Renal cortex interstitium (tissue), 11 donors: ENCODE data around the gene ATP6V0E2. TPM values are rescaled to one million over a fixed set of nuclear protein-coding genes. Genes with fewer than 3 reads are reported as not detected.
"Not testable (repeated sequence)": the region's sequence is repeated elsewhere in the genome, so short reads cannot be mapped to it uniquely, and the experiment has no call there.

Experiments used
- DNase-seq, 11 donors: peaks; one replicate each; pipeline ENCODE4 v3.0.0-alpha.2; 2013; ENCODE audit warnings: low read depth in 9 of 11, low spot score in 4 of 11; ENCODE audit errors: extremely low read depth in 1 of 11
- polyA plus RNA-seq, 3 donors: library from polyadenylated mRNA; unstranded; fragments of 120-200 nt; gene quantifications; one replicate each; pipeline ENCODE4 v1.2.1, GENCODE V29; 2013; ENCODE audit not compliant: insufficient read length in 3 of 3

The ATP6V0E2 gene
- polyA plus RNA-seq, 3 donors, result 18.5 to 27.9 (median 27.2) TPM

GRCh38 chr7:149884541-149884940, 10.8 kb downstream of the ATP6V0E2 start:
- no peak for DNase-seq

DNA sequence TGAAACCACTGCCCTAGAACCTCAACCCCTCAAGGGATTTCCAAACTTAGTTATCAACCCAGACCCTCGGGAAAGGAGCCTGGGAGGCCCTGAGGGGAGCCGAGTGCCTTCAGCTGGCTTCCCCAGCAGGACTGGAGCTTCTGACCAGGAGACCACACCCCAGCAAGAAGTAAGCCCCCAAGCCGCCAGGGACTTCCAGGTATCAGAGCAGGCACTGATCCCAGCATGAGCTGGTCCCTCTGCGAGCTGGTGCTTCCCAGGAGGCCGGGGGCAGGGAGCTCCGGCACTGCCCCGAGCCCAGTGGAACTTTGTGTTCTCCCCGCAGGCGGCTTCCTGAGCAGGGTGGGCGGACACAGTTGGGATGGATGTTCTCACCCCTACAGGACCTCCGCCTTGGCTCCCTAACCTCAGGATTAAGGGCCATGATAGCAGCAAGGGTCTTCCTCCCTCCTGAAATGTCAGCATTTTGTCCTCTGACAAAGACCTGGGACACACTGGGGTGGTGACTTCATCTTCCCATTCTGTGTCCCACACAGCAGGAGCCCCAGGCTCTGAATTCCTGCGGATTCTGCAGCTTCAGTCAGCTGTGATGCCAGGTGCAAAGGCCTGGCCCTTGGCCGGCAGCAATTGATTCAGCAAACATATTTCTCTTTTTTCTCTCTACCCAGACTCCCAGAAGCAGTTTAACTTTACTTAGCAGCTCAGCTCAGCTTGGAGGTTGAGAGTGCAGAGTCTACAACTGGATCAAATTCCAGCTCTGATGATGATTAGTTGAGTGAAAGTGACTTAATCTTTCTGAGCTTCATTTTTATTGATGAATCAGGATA, 11.6 kb downstream of the ATP6V0E2 start:
- DNase-seq, result no peak

- DNase-seq, result no peak
Observed at GRCh38 chr7:149886018-149886415, 12.2 kb downstream of the ATP6V0E2 start.

DNA sequence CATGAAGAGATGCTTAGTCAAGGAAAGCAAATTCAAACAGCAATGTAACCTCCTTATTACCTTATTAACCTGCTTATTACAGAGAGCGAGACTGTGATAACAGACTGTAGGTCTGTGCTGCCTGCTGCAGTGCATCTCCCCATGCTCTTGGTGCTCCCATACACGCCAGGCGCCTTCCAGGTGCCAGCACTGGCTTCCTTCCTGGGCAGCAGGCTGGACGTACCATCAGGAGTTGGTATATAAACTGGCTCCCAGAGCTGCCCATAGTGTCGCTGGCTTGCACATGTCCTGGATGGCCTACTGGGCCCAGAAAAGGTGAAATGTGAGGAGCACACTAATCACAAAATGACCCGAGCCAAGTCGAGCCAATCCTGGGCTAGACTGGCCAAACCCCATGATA, 13.5 kb downstream of the ATP6V0E2 start:
- DNase-seq, result no peak

DNA sequence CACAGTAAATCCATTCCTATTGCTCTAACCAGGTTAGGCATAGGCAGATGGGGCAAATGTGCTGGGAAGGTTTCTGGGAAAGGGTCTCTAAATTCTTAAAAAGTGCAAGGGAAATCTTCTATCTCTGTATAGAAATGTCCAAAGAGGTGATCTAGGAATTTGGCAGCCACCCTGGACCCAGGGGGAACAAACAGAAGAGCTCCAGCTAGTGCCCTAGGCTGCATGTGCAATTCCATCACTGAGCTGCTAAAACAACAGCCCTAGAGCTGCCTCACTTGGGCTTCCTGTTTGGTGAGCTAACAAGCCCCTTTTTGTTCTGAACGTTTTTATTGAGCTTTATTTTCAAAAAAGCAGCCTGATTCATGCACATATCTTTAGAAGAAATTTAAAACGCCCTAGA, 16.9 kb downstream of the ATP6V0E2 start:
- DNase-seq, result not testable (repeated sequence)

GRCh38 chr7:149894957-149895356, 21.2 kb downstream of the ATP6V0E2 start:
- DNase-seq, result not testable (repeated sequence)

DNA sequence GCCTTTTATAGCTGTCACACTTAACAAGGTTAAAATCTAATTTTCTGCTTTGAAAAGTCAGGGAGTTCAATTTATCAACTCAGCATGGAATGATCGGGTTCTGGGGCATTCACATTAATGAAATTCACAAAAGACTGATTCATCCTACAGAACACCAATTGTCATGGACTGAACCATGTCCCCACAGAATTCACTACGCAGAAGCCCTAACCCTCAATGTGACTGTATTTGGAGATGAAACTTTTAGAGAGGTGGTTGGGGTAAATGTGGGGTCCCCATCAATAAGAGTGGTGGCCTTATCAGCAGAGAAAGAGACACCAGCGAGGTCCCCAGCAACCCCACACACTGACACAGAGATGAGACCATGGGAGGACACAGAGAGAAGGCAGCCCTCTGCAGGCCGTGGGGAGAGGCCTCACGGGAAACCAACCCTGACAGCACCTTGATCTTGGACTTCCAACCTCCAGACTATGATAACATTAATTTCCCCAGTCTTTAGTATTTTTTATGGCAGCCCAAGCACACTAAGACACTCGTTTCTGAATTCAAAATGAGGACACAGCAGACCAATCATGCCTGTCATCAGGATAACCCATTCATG, 34.1 kb downstream of the ATP6V0E2 start:
- DNase-seq, result not testable (repeated sequence)

DNA sequence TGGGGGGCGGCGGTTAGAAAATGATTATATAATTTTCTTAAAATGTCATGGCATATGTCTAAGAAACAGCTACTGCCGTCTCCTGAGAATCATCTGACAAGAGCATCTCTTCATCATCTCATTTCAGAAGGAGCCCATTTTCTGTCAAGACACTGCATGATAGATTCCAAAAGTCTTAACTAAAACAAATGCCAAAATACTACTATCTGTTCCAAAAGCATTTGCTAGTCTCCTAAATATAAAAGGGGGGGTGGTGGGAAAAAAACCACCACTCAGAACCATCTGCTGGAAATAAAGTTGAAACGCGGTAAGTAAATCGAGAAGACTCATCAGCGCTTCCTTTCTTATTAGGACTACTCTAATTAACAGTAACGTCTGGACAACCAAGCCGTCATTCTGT, 36.5 kb downstream of the ATP6V0E2 start:
- not testable (repeated sequence) for DNase-seq

DNA sequence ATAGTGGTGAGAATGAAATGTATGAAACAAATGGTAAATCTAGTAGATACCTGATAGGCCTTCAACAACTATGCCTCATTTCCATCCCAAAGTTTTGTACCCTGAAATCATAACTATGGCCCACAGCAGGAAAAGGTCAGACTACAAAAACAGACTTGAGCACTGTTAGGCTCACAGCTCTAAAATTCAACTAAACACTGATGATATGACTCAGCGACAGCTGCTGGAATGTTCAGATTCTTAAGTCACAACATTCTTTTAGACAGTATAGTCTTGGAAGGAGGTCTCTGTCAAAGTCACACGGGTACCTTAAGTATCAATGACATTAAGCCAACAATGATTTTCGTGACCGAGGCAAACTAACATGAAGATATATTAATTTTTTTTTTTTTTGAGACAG, 38.4 kb downstream of the ATP6V0E2 start:
- DNase-seq, result not testable (repeated sequence)

GRCh38 chr7:149926414-149926813, 52.6 kb downstream of the ATP6V0E2 start:
- DNase-seq, result not testable (repeated sequence)

Other genes with a start within 250 kb of the ATP6V0E2 start
- gene ZNF467, start 100.4 kb upstream of the ATP6V0E2 start, polyA plus RNA-seq, result 10 to 100 TPM; 23.5 to 35.6 (median 34.5) TPM
- gene ZNF862, start 35.6 kb upstream of the ATP6V0E2 start, polyA plus RNA-seq, result 10 to 100 TPM; 19.9 to 24.6 (median 19.9) TPM